Testis (tissue), 3 donors: Measurements from ENCODE around the gene C2CD4B. TPM values are rescaled to one million over a fixed set of nuclear protein-coding genes. Genes with fewer than 3 reads are reported as not detected.

Experiments
- DNase-seq: peaks from one replicate; pipeline ENCODE4 v3.0.0-alpha.2; 2019
- H3K27ac ChIP-seq, 2 donors: fragments of 200-600 bp; sonication (generic); one replicate each; pipeline ENCODE4 v1.5.1; 2019
- H3K27me3 ChIP-seq: fragments of 200-600 bp; sonication (generic); one replicate; pipeline ENCODE4 v1.5.1; 2019
- H3K36me3 ChIP-seq: fragments of 200-600 bp; sonication (generic); one replicate; pipeline ENCODE4 v1.5.1; 2017; ENCODE audit warnings: low read depth; ENCODE audit errors: missing control alignments
- H3K4me1 ChIP-seq: fragments of 200-600 bp; sonication (generic); one replicate; pipeline ENCODE4 v1.5.1; 2019
- H3K4me3 ChIP-seq, 2 donors: fragments of 200-600 bp; sonication (generic); one replicate each; pipeline ENCODE4 v1.5.1; 2017 to 2019
- H3K9me3 ChIP-seq: fragments of 200-600 bp; sonication (generic); one replicate; pipeline ENCODE4 v1.5.1; 2017
- POLR2A ChIP-seq: fragments of 450-650 bp; IDR thresholded peaks from one replicate; pipeline ENCODE4 v1.6.1; 2017; ENCODE audit warnings: antibody characterized with exemption, mild to moderate bottlenecking, moderate library complexity
- WGBS, 2 donors: methylation state at CpG; one replicate each; pipeline ENCODE4 v1.1.5; 2018; 5-methylcytosine and 5-hydroxymethylcytosine counted together
- intact Hi-C: fragments of 100-400 bp; cut with DNase I; formaldehyde crosslinking; loops from one replicate; pipeline ENCODE4 v1.15.1; 2023; ENCODE audit warnings: low total_unique reads
- polyA plus RNA-seq: library from polyadenylated mRNA; stranded (reverse); fragments of 350-450 nt; fragmentation: Illumina TruSeq; extraction: RNeasy Lipid Tissue Mini Kit (QIAGEN cat#74804); gene quantifications from one replicate; pipeline ENCODE4 v1.2.3, GENCODE V29; 2014; ENCODE audit warnings: low read depth, low replicate concordance; ENCODE audit not compliant: insufficient read depth
- total RNA-seq, 2 donors: library from RNA; depleted of rRNA; stranded (reverse); fragments of >200 nt; gene quantifications; one replicate each; pipeline ENCODE4 v1.2.3, GENCODE V29; 2016
- TF ChIP-seq, protein P1 (sequence below), 3 experiments: fragments of 450-650 bp in 2 of 3; fragments of 200-600 bp in 1 of 3; sonication (generic) in 1 of 3; IDR thresholded peaks; one replicate each; pipeline ENCODE4 v1.5.1; 2016 to 2019; ENCODE audit warnings: antibody characterized with exemption in 3 of 3, mild to moderate bottlenecking in 2 of 3, moderate library complexity in 1 of 3

Gene C2CD4B
- total and polyA plus RNA-seq, 3 donors from 2014 or later, result 0.26 to 2.9 (median 2.7) TPM

DNA sequence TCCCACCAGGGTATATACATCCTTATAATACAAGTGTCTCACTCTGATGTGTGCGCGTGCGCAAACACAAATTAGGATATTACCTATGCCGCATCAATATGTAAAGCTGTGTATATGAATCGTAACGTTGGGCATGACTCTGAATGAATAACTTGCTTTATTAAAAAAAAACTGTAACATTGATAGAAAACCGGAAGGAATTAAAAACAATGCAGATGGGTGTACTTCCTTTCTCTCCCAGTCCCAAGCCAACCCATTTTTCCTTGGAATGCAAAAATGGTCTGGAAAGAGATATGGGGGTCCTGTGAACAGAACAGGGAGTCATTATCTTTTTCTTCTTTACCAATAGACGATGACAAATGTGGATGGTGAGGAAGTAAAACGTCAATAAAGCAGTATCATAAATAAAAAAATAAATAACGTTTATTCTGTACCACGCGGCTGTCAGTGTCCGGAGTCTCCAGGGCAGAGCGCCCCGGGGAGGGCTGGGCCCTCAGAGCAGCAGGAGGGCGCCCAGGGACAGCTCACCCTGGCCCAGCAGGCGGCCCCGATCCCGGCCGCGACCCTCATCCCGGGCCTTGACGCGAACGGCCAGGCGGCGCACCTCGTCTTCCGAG is 1.6 kb downstream of the C2CD4B start:
- WGBS, 2 donors, result 19 to 28% methylated on average over 22 of the region's 29 CpGs
- Histone ChIP-seq H3K4me3 (peak overlapping the region; percentile 22 to 45), H3K4me1 (no peaks in the 10 kb centered on the region), H3K36me3 (no peaks in the 10 kb centered on the region), H3K9me3 (no peaks in the 10 kb centered on the region), H3K27ac (peak overlapping the region in 1 of 2 donors; percentile 15), H3K27me3 (no peaks in the 10 kb centered on the region)
- intact Hi-C loops, result no loop called here
- no peak for TF ChIP-seq POLR2A
- TF ChIP-seq, protein P1, sequence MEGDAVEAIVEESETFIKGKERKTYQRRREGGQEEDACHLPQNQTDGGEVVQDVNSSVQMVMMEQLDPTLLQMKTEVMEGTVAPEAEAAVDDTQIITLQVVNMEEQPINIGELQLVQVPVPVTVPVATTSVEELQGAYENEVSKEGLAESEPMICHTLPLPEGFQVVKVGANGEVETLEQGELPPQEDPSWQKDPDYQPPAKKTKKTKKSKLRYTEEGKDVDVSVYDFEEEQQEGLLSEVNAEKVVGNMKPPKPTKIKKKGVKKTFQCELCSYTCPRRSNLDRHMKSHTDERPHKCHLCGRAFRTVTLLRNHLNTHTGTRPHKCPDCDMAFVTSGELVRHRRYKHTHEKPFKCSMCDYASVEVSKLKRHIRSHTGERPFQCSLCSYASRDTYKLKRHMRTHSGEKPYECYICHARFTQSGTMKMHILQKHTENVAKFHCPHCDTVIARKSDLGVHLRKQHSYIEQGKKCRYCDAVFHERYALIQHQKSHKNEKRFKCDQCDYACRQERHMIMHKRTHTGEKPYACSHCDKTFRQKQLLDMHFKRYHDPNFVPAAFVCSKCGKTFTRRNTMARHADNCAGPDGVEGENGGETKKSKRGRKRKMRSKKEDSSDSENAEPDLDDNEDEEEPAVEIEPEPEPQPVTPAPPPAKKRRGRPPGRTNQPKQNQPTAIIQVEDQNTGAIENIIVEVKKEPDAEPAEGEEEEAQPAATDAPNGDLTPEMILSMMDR (IDR thresholded peaks at IDR 0.05), result no peak
- no peak for DNase-seq

DNA sequence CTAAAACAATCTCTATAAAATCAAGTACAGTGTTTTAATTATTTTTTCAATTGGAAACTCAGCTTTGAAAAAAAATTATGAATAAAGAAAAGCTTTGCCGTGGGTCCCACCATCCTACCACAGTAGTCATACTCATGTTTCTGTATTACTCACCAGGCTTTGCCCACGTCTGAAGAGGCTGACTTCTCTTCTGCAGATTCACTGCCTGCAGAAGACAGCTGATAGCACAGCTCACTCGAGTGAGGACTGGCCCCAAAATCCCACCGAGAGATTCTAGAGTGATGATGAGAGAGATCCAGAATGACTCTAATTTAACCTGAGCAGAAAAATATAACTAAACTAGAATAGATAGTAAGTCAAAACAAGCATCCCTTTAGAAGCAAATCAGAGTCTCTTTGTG is 11.9 kb downstream of the C2CD4B start:
- H3K4me3 ChIP-seq, result no peak overlapping the region
- no peaks in the 10 kb centered on the region for H3K4me1 ChIP-seq
- intact Hi-C loops, result no loop called here
- DNase-seq, result no peak
- WGBS, 2 donors, result 80 to 86% methylated on average over 4 of the region's 4 CpGs
- H3K27ac ChIP-seq, result no peak overlapping the region
- H3K9me3 ChIP-seq, result no peaks in the 10 kb centered on the region
- no peak for TF ChIP-seq POLR2A
- TF ChIP-seq, protein P1 (IDR thresholded peaks at IDR 0.05), result no peak
- no peaks in the 10 kb centered on the region for H3K36me3 ChIP-seq
- no peaks in the 10 kb centered on the region for H3K27me3 ChIP-seq

DNA sequence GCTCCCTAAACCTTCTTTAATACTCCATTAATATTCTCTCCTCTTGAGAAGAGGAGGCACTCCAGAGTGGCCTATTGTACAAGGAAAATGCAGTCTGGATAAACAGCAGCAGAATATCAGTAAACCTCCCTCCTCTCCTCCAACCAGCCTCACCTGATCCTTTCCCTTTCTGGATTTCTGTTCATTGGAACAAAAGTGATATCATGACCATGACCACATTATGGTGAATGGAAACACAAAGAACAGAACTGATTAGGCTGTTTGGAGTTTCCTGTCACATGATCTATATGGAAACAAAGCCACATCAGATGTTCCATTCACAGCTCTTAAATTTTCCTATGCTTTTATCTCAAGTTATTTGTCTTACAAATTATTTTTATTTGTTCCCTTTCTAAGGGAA is 14.6 kb downstream of the C2CD4B start:
- Histone ChIP-seq H3K27ac (no peak overlapping the region), H3K4me3 (no peak overlapping the region), H3K36me3 (no peaks in the 10 kb centered on the region), H3K9me3 (no peaks in the 10 kb centered on the region), H3K27me3 (no peaks in the 10 kb centered on the region), H3K4me1 (no peaks in the 10 kb centered on the region)
- no peak for DNase-seq
- TF ChIP-seq, protein P1 (IDR thresholded peaks at IDR 0.05), result no peak
- TF ChIP-seq POLR2A, result no peak
- intact Hi-C loops, result no loop called here

DNA sequence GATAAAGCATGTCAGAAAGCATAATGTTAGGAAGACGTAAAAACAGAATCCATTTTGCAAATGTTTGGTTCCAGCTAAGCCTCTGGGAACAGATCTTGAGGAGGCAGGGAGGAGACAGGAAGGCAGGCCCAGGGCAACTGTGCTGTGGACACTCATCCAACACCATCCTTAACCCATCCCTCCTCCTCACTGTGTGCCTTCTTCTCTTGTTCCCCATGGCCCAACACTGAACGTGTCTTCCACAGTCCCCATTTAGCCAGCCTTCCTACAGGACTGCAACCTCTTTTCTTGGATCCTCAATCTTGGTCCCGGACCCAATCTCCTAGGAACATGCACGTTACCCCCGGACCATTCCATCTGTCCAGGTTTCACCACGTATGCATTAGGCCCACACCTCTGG is 15.4 kb downstream of the C2CD4B start:
- intact Hi-C loops, result no loop called here
- H3K9me3 ChIP-seq, result no peaks in the 10 kb centered on the region
- 93 to 97% methylated on average over 6 of the region's 6 CpGs for WGBS, 2 donors
- no peak for DNase-seq
- no peaks in the 10 kb centered on the region for H3K27me3 ChIP-seq
- H3K36me3 ChIP-seq, result no peaks in the 10 kb centered on the region
- no peaks in the 10 kb centered on the region for H3K4me1 ChIP-seq
- H3K27ac ChIP-seq, result no peak overlapping the region
- no peak for TF ChIP-seq POLR2A
- TF ChIP-seq, protein P1 (IDR thresholded peaks at IDR 0.05), result no peak
- no peak overlapping the region for H3K4me3 ChIP-seq

DNA sequence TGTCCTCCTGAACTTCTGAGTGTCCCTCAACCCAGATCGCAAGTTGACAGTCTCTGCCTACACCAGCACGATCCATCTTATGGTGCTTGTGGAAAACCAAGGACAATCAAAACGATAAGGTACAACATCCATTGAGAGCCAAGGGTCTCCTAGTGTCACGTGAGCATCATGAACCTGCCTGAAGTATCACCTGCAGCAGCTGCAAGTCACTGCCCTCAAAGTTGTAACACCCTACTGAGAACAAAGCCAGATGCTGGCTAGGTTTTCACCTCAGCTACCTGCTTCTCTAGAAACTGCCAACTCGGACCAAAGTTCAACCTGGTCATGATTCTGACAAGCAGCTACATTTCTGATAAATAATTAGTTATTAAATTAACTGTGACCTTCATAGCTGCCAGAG is 17.5 kb downstream of the C2CD4B start:
- H3K27me3 ChIP-seq, result no peaks in the 10 kb centered on the region
- H3K36me3 ChIP-seq, result no peaks in the 10 kb centered on the region
- no peak overlapping the region for H3K27ac ChIP-seq
- H3K4me3 ChIP-seq, result no peak overlapping the region
- WGBS, 2 donors, result 90 to 92% methylated on average over 5 of the region's 5 CpGs
- DNase-seq, result no peak
- intact Hi-C loops, result no loop called here
- no peaks in the 10 kb centered on the region for H3K9me3 ChIP-seq
- H3K4me1 ChIP-seq, result no peaks in the 10 kb centered on the region
- TF ChIP-seq, protein P1 (IDR thresholded peaks at IDR 0.05), result no peak
- TF ChIP-seq POLR2A, result no peak
